NT2/D1 (cell line): ENCODE data around the gene XRCC4.
"Not testable (repeated sequence)": the region's sequence is repeated elsewhere in the genome, so short reads cannot be mapped to it uniquely, and the experiment has no call there.

Experiments
- DNase-seq: peaks from one replicate; pipeline ENCODE4 v3.0.0-alpha.2; 2011; ENCODE audit warnings: low read depth, low spot score
- H3K27me3 ChIP-seq: 2 replicates; pipeline ENCODE4 v1.6.0; 2011; ENCODE audit warnings: mild to moderate bottlenecking; ENCODE audit not compliant: insufficient read length, insufficient read depth
- H3K36me3 ChIP-seq: 2 replicates; pipeline ENCODE4 v1.6.1; 2011; ENCODE audit warnings: mild to moderate bottlenecking, low read length, mixed read lengths; ENCODE audit not compliant: insufficient read depth, insufficient read length
- H3K4me1 ChIP-seq: 2 replicates; pipeline ENCODE4 v1.5.1; 2011; ENCODE audit not compliant: insufficient read depth, insufficient read length
- H3K4me3 ChIP-seq: 2 replicates; pipeline ENCODE4 v1.5.1; 2011; ENCODE audit warnings: low read depth; ENCODE audit not compliant: insufficient read length
- H3K9ac ChIP-seq: 2 replicates; pipeline ENCODE4 v1.6.0; 2011; ENCODE audit warnings: low read depth; ENCODE audit not compliant: insufficient read length
- H3K9me3 ChIP-seq: 2 replicates; pipeline ENCODE4 v1.5.1; 2011; ENCODE audit warnings: mild to moderate bottlenecking, low read length; ENCODE audit not compliant: insufficient read depth
- SUZ12 ChIP-seq: IDR thresholded peaks from 2 replicates; pipeline ENCODE4 v1.6.1; 2011; ENCODE audit not compliant: insufficient read length, insufficient read depth; ENCODE audit errors: extremely low read depth
- YY1 ChIP-seq: IDR thresholded peaks from 2 replicates; pipeline ENCODE4 v1.6.1; 2011; ENCODE audit not compliant: insufficient read length, insufficient read depth
- ZNF274 ChIP-seq: IDR thresholded peaks from 2 replicates; pipeline ENCODE4 v1.6.1; 2011; ENCODE audit warnings: mild to moderate bottlenecking, low read depth, low read length

XRCC4 gene

DNA sequence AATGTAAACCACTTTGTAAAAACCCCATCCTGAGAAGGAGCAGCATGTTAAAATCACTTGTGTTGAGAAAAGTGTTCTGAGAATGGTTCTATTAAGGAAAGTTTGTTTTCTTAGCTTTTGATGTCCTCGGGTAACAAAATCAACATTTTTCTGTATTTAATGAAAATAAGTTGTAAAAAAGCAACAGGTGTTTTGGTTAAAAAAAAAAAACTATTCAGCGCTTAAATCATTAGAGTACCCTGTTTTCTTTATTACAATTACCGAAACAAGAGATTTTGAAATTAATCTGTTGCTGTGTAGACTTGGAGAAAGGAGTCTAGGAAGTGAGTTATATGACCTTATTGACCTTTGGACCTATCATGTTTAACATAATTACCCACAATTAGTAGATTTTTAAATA is 167.7 kb downstream of the XRCC4 start:
- H3K9me3 ChIP-seq: no peaks in the 10 kb centered on the region
- no peak overlapping the region for H3K4me3 ChIP-seq
- H3K36me3 ChIP-seq: no peaks in the 10 kb centered on the region
- DNase-seq: no peak
- no peak overlapping the region for H3K9ac ChIP-seq
- no peaks in the 10 kb centered on the region for H3K27me3 ChIP-seq
- no peak for TF ChIP-seq ZNF274
- TF ChIP-seq SUZ12: no peak
- TF ChIP-seq YY1: no peak
- H3K4me1 ChIP-seq: no peaks in the 10 kb centered on the region

DNA sequence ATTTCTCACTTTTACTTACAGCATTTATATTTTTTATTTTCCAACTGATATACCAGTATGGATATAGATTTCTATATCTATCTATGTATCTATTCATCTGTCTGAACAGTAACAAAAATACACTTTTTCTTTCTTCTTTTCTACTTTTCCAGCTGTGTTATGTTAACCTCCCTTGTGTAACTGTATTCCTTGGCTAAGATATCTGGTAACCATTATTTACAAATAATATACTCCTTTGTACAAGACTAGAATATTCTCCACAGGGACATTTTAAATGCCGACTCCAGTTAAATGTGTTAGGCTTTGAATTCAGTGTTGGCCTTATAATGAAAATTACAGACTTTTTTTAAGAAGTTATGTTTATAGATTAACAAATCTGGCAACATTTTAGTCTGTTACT is 168.7 kb downstream of the XRCC4 start:
- Histone ChIP-seq H3K9me3 (no peaks in the 10 kb centered on the region), H3K4me3 (no peak overlapping the region), H3K27me3 (no peaks in the 10 kb centered on the region), H3K4me1 (no peaks in the 10 kb centered on the region), H3K9ac (no peak overlapping the region), H3K36me3 (no peaks in the 10 kb centered on the region)
- no peak for TF ChIP-seq SUZ12
- DNase-seq: no peak

DNA sequence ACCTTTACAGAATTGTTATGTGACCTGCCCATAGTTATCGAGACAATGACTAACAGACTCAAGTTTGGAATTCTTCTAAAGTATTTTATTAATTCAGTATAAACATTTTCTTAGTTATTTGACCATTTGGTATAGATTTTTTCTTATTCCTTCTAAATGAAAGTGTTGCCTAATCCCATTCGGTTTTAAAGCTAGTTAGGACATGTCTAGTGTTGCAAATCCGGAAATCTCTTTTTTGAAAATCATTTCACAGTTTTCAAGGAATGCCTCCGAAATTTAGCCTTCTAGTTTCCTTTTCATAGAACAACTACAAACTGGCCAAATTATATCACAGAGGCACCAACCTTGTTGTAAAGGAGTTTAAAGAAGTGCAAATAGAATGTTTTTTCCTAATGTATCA is 171.8 kb downstream of the XRCC4 start:
- no peaks in the 10 kb centered on the region for H3K4me1 ChIP-seq
- no peaks in the 10 kb centered on the region for H3K9me3 ChIP-seq
- no peak overlapping the region for H3K4me3 ChIP-seq
- no peaks in the 10 kb centered on the region for H3K27me3 ChIP-seq
- H3K9ac ChIP-seq: no peak overlapping the region
- no peak for DNase-seq
- H3K36me3 ChIP-seq: no peaks in the 10 kb centered on the region
- no peak for TF ChIP-seq ZNF274
- no peak for TF ChIP-seq YY1
- TF ChIP-seq SUZ12: no peak

DNA sequence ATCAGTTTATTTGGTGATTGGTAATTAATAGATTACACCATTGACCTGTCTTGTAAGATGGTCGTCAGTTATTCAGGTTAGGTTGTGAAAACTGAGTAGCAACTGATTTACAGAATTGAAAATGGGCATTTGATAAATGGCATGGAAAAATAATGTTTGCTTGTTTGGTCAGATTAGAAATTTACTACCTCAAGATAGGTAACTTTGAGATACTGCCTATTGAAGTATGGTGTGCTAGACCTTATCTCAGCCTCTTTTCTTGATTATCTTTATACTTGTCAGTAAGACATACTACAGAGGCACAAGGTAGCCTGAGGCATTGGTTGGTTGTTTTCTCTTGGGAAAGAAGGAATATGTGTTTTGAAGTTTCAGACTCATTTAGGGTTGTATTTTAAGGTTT is 174.5 kb downstream of the XRCC4 start:
- H3K27me3 ChIP-seq: no peaks in the 10 kb centered on the region
- TF ChIP-seq ZNF274 (no peak), SUZ12 (no peak), YY1 (no peak)
- H3K4me3 ChIP-seq: no peak overlapping the region
- H3K4me1 ChIP-seq: no peaks in the 10 kb centered on the region
- no peaks in the 10 kb centered on the region for H3K9me3 ChIP-seq
- H3K36me3 ChIP-seq: no peaks in the 10 kb centered on the region
- no peak for DNase-seq
- no peak overlapping the region for H3K9ac ChIP-seq

DNA sequence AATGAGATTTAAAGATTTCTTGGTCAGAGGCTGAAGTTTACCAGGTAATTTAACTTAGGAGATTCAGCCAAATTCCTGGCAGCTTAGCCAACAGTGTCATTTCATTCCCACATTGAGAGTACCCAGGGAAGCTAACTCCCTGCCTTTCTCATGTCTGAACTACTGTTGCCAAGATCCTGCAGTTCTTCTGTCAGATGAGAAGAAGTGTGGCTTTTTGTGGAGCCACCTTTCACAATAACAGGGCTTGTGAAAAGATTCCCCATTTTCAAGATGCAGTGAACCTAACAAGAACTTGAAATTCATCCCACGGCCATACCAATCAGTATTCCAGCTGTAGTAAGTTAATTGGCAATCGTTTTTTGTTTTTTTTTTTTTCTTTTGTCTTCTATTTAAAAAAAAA is 176.4 kb downstream of the XRCC4 start:
- H3K9ac ChIP-seq: no peak overlapping the region
- no peaks in the 10 kb centered on the region for H3K36me3 ChIP-seq
- TF ChIP-seq ZNF274 (no peak), SUZ12 (no peak), YY1 (no peak)
- no peak overlapping the region for H3K4me3 ChIP-seq
- H3K4me1 ChIP-seq: no peaks in the 10 kb centered on the region
- DNase-seq: no peak
- H3K27me3 ChIP-seq: no peaks in the 10 kb centered on the region
- H3K9me3 ChIP-seq: no peaks in the 10 kb centered on the region

DNA sequence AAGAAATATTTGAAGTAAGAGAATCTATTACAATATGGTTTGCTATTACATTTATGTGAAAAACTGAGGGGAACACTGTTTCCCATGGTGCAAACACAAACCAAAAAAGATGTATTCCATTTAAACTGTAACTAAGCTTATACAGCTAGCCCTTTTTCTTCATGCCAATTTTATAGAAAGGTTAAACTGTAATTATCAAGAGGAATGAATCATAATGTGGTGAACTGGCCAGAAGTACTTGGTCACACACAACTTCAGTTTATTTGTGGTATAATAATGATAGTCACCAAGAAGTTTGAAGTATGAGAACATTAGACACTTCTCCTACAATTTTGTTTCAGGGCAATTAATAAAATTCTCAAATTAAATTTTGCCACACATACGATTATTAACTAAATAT is 177.9 kb downstream of the XRCC4 start:
- H3K36me3 ChIP-seq: no peaks in the 10 kb centered on the region
- no peak overlapping the region for H3K4me3 ChIP-seq
- H3K27me3 ChIP-seq: no peaks in the 10 kb centered on the region
- H3K4me1 ChIP-seq: no peaks in the 10 kb centered on the region
- H3K9me3 ChIP-seq: no peaks in the 10 kb centered on the region
- DNase-seq: no peak
- no peak overlapping the region for H3K9ac ChIP-seq
- no peak for TF ChIP-seq YY1
- no peak for TF ChIP-seq ZNF274
- no peak for TF ChIP-seq SUZ12

DNA sequence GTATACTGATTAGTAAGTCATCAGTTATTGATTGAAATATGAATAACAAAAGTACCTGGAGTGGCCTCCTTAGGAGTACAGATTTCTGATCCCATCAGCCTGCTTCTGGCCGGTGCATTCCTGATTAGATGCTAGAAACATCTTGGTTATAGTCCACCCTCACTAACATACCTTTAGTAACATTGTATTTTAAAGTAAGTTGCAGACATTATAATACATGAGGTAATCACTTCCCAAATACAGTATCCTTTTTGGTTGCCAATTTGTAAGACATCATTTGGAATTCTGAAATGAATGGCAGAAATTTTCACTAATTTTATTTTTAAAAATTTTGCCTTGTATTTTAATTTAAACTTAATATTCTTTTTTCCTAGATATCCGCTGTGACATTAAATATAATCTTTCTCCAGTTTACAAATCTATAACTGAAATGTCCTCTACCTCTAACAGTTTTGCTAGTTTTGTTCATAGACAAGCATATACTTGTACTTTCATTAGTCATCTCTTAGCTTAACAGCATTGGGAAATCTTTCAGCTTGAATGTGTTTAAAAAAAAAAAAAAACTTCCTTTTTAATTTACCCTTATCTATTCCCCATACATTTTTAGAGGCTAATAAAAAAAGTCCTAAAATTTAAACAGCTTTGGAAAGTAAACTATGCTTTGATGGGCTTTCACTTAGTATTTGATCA is 178.9 kb downstream of the XRCC4 start:
- TF ChIP-seq YY1 (no peak), SUZ12 (no peak), ZNF274 (no peak)
- Histone ChIP-seq H3K4me1 (no peaks in the 10 kb centered on the region), H3K9ac (no peak overlapping the region), H3K27me3 (no peaks in the 10 kb centered on the region), H3K4me3 (no peak overlapping the region), H3K36me3 (no peaks in the 10 kb centered on the region), H3K9me3 (no peaks in the 10 kb centered on the region)
- DNase-seq: no peak

DNA sequence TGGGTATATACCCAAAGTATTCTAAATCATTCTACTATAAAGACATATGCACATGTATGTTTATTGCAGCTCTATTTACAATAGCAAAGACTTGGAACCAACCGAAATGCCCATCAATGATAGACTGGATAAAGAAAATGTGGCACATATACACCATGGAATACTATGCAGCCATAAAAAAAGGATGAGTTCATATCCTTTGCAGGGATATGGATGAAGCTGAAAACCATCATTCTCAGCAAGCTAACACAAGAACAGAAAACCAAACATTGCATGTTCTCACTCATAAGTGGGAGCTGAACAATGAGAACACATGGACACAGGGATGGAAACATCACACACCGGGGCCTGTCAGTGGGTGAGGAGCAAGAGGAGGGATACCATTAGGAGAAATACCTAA is 180.3 kb downstream of the XRCC4 start:
- not testable (repeated sequence) for H3K9ac ChIP-seq, H3K36me3 ChIP-seq, H3K9me3 ChIP-seq, DNase-seq, H3K4me1 ChIP-seq, H3K4me3 ChIP-seq, H3K27me3 ChIP-seq
